Brain pericyte (primary cell): ENCODE data around the gene PPP1R3E.
"Not testable (repeated sequence)": the region's sequence is repeated elsewhere in the genome, so short reads cannot be mapped to it uniquely, and the experiment has no call there.

Source experiments
- DNase-seq: peaks from one replicate; pipeline ENCODE4 v3.0.0-alpha.2; 2012; ENCODE audit warnings: low read depth, low spot score

Gene PPP1R3E

GRCh38 chr14:23297611-23298277 lies 4.9 kb downstream of the PPP1R3E start:
- no peak for DNase-seq

DNA sequence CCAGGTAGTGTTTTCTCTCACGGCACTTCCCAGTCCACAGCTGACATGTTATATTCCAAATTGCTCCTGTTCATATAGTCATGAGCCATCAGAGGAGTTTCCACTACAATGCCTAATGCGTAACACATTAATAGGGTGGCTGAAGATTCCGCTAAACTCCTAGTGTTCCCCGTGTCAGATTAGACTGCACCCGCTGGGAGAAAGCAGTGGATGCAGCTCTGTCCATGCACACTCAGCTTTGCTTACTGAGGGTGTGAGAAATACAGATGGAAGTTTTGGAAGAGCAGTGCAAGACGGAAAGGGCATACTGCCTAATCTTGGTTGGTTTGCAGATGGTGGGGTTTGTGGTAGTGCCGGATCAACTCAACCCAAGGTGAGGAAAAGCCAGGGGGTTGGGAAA lies 5.6 kb downstream of the PPP1R3E start:
- no peak for DNase-seq

GRCh38 chr14:23296012-23296777 lies 6.5 kb downstream of the PPP1R3E start:
- no peak for DNase-seq

GRCh38 chr14:23294734-23295561 lies 7.7 kb downstream of the PPP1R3E start:
- DNase-seq = no peak

GRCh38 chr14:23286902-23287479 lies 15.7 kb downstream of the PPP1R3E start:
- no peak for DNase-seq

DNA sequence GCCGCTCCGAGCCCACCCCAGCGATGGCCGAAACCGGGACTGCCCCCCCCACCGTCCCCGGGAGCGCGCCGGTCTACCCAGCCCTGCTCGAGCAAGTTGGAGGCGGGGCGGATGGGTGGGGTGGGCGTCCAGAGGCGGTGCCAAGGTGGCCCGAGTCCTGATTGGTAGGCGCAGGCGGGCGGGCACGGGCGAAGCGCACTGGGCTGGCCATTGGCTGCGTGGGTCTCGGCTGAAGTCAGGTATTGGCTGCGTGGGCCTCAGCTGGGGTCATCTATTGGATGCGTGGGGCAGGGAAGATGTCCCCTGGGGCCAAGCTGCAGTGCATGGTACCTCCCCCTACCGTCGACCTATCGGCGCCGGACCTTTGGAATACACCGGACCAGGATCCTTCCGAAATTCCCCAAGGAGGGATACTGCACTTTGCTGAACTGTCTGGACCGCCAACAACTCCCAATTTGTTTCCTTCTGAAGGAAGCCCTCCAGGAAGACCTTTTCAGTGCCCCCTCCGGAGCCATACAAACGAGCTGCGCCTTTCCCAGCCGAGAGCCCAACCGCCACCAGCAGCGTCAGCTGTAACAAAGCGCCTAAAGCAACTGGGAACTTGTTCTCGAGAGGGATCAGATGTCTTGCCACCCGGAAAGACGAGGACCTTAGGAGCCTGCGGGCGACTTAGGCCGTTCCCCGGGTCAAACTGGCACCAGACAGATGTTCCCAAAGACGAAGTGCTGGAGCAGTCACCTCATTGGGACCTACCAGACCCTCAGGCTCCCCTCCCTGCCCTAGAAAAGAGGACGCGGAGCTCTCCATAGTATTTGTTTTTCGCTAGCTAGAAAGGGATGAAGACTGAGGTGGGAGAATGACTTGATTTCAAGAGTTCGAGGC lies 16.4 kb downstream of the PPP1R3E start, which contains the start of gene HOMEZ:
HOMEZ (minus strand) TSS at position 113 of the 882 bp plus-strand sequence. CDS start 180 bp downstream, outside the sequence.
- DNase-seq = peak; percentile 95

DNA sequence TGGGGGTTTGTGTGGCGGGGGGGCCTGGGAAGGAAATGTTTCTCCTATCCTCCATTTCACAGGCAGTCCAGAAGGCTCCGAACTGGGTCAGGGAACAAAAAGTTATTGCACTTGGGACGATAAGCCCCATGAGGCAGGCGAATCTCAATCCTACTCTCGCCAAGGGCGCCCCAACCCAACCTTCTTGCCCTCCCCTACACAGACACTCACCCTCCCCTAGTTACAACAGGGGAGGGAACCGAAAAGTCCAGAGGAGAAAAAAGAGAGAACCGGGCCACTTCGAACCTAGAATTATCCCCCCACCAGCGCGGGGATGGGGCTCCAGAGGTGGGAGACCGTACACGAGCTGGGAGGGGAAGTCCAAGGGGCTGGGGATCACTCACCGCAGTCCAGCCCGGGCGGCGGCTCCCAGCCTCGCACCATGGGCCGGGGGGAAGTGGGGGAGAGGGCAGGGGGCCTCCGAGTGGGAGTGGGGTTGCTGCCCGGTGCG lies 17.1 kb downstream of the PPP1R3E start:
- no peak for DNase-seq

- no peak for DNase-seq
Observed at GRCh38 chr14:23284654-23285529, 17.8 kb downstream of the PPP1R3E start.

DNA sequence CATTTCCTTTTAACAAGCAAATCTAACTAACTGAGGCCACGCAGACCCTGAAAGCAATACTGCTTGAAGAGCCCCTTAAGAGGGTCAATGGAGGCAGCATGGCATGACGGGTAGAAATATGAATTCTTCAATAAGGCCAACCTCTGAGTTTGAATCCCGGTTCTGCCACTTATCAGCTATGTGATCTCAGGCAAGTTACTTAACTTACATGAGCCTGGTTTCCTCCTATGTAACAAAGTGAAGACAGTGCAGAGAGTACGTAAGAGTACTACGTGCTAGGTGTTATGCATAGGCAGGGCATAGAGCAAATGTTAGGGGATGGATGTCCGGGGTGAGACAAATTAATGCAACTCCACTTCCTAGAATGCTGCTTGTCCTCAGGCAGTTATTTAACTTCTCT lies 21.4 kb downstream of the PPP1R3E start:
- no peak for DNase-seq

- DNase-seq = not testable (repeated sequence)
Observed at GRCh38 chr14:23277928-23278327, 24.7 kb downstream of the PPP1R3E start.

- no peak for DNase-seq
Observed at GRCh38 chr14:23277189-23277588, 25.5 kb downstream of the PPP1R3E start.

GRCh38 chr14:23275412-23275811 lies 27.2 kb downstream of the PPP1R3E start:
- no peak for DNase-seq

DNA sequence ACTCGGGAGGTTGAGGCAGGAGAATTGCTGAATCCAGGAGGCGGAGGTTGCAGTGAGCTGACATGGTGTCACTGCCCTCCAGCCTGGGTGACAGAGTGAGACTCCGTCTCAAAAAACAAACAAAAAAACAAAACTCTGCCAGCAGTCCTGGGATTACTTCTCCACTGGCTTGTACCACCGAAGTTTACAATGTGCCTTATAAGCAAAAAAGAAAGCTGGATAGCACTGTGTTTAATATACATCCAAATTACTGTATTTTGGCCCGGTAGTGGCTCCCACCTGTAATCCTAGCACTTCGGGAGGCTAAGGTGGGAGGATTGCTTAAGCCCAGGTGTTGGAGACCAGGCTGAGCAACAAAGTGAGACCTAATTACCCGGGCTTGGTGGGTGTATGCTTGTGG lies 33.5 kb downstream of the PPP1R3E start:
- no peak for DNase-seq

- not testable (repeated sequence) for DNase-seq
Observed at GRCh38 chr14:23260849-23261248, 41.8 kb downstream of the PPP1R3E start.

GRCh38 chr14:23259426-23259825 lies 43.2 kb downstream of the PPP1R3E start:
- DNase-seq = no peak

DNA sequence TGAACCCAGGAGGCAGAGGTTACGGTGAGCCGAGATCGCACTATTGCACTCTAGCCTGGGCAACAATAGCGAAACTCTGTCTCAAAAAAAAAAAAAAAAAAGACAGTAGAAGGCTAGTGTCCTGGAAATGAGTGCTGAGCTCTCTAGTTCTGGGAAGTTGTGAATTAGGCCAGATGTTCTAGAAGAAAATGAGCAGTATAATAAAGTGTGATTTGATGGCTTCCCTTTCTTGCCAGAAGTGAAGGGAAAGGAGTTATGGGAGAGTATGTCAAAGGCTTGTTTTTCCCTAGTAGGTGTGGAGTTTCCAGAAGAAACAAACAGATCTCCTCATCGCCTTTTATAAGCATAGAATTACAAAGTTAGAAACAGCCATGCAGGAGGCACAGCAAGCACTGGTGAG lies 44.4 kb downstream of the PPP1R3E start:
- no peak for DNase-seq

GRCh38 chr14:23252420-23253333 lies 50.0 kb downstream of the PPP1R3E start:
- no peak for DNase-seq

DNA sequence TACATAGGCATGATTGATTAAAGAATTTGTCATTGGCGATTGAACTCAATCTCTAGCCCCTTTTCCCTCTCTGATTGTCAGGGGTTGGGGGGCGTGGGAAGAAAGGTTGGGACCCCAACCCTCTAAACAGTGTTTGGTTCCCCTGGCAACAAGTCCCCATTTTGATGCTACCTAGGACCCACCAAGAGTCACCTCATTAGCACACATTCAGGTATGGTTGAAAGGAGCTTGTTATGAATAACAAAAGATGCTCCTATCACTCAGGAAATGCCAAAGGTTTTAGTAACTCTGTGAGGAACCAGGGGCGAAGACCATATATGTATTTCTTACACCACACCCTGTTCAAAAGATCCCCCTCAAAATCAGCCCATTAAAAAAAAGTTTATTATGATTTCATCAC lies 50.7 kb downstream of the PPP1R3E start:
- DNase-seq = no peak

DNA sequence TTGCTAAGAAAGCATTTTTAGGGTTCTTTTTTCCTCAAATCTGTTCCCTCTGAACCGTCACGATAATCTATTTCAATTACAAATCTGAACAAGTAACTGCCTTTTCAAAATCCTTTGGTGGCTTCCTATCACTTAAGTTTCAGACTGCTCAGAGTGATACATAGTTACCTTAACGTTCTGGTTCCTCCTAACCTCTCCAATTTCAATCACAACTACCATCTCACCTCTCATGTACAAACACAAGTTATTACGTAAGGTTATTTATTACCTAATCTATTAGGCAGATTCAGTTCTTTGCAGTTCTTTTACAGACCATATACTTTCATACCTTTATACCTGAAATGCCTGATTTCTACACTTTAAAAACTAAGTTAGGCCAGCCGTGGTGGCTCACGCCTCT lies 52.8 kb downstream of the PPP1R3E start:
- no peak for DNase-seq
